H1 (cell line): ENCODE data around the gene PMEPA1. TPM values are rescaled to one million over a fixed set of nuclear protein-coding genes. Genes with fewer than 3 reads are reported as not detected.

Source experiments
- BACH1 ChIP-seq: IDR thresholded peaks from 2 replicates; pipeline ENCODE4 v1.6.1; 2012; ENCODE audit warnings: low read length, improper control_type of control experiment
- FOSL1 ChIP-seq: IDR thresholded peaks from 2 replicates; pipeline ENCODE4 v1.6.1; 2011; ENCODE audit warnings: mild to moderate bottlenecking, low read depth, low read length, moderate library complexity; ENCODE audit not compliant: insufficient read depth
- GABPA ChIP-seq: IDR thresholded peaks from 2 replicates; pipeline ENCODE4 v1.6.1; 2011; ENCODE audit warnings: mild to moderate bottlenecking, low read length, moderate library complexity, borderline replicate concordance; ENCODE audit not compliant: insufficient read depth
- HDAC2 ChIP-seq, 2 experiments: fragments of 300-600 bp in 1 of 2; sonication (generic) in 1 of 2; IDR thresholded peaks; 2 replicates each; pipeline ENCODE4 v1.6.1; 2011 to 2012; ENCODE audit warnings: low read depth in 2 of 2, low read length in 2 of 2, mild to moderate bottlenecking in 2 of 2, moderate library complexity in 2 of 2, borderline replicate concordance in 1 of 2, inconsistent platforms in 1 of 2
- SIN3A ChIP-seq, 2 experiments: IDR thresholded peaks in 1 of 2; conservative IDR thresholded peaks in 1 of 2; 2 replicates each; pipeline ENCODE4 v1.6.1; 2011 to 2012; ENCODE audit warnings: low read length in 2 of 2, improper control_type of control experiment in 1 of 2, low read depth in 1 of 2, mild to moderate bottlenecking in 1 of 2
- TAF1 ChIP-seq: IDR thresholded peaks from 2 replicates; pipeline ENCODE4 v1.6.1; 2011; ENCODE audit warnings: mild to moderate bottlenecking, low read depth, low read length
- polyA plus RNA-seq, 7 experiments: library from polyadenylated mRNA; depleted of rRNA in 3 of 7; stranded (reverse) in 5 of 7; unstranded in 2 of 7; fragments of >200 nt in 5 of 7; fragments of 200-250 nt in 2 of 7; gene quantifications; 1 replicate in 5 of 7; 2 replicates in 1 of 7; 4 replicates in 1 of 7; pipeline versions ENCODE4 v1.2.1 to v1.2.3, GENCODE V29; 2011 to 2013; ENCODE audit warnings: missing spikeins in 2 of 7, mixed read lengths in 2 of 7
- total RNA-seq: library from RNA; stranded (reverse); fragmentation: NEBNext Ultra II Directional; extraction: Animal tissue kit (Norgen Biotek cat#: 25700); gene quantifications from 2 replicates; pipeline ENCODE4 v1.2.1, GENCODE V29; 2021

PMEPA1 gene
- total and polyA plus RNA-seq, 2 of the 8 experiments (the other 6 are each of a cell fraction or from before 2014, with no cell fraction given): 12.7 to 20.5 TPM

DNA sequence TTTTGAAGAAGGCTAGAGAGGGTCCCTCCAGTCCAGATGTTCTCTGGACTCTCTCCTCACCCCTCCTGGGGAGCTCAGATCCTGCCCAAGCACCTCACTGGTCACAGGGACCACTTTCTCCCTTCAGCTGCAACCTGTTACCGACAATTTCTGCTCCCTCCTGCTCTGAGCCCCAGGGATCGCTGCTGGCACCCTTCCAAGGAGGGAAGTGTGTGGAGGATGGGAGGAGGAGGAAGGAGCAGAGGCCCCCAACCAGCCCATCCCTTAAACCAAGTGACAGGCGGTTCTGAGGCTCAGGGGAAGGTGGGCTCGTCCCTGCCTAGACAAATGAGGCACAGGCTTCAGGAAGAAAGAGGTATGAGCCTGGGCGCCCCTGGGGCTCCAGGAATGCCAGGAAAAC is 13.9 kb downstream of the PMEPA1 start (continued):
- TF ChIP-seq SIN3A (conservative IDR thresholded peaks at IDR 0.05 in 1 of 2, IDR thresholded peaks at IDR 0.05 in 1 of 2; ENCODE audit: low read depth in 1 of 2, low read length in 2 of 2): no peak
- TF ChIP-seq GABPA: no peak
- TF ChIP-seq TAF1: no peak
- TF ChIP-seq BACH1: no peak
- TF ChIP-seq FOSL1: no peak
- TF ChIP-seq HDAC2 (IDR thresholded peaks at IDR 0.05; ENCODE audit: borderline replicate concordance in 1 of 2, low read depth in 2 of 2, low read length in 2 of 2): no peak
- TF ChIP-seq, all 59 proteins: peak for 0
